GM18505 (cell line): Measurements from ENCODE around the gene SERPINH1.
A peak's percentile ranks its signal among the peaks of the same experiment; 100 is the strongest.
"Not testable (repeated sequence)": the region's sequence is repeated elsewhere in the genome, so short reads cannot be mapped to it uniquely, and the experiment has no call there.

Source experiments
- ATAC-seq: cut with Tn5 transposase; IDR thresholded peaks from one replicate; pipeline ENCODE4 v1.9.1; 2021; ENCODE audit not compliant: unreplicated experiment
- POLR2A ChIP-seq: IDR thresholded peaks from 4 replicates; pipeline ENCODE4 v1.6.1; 2011; ENCODE audit warnings: borderline replicate concordance; ENCODE audit not compliant: insufficient read depth, insufficient read length; ENCODE audit errors: extremely low read depth

The SERPINH1 gene

DNA sequence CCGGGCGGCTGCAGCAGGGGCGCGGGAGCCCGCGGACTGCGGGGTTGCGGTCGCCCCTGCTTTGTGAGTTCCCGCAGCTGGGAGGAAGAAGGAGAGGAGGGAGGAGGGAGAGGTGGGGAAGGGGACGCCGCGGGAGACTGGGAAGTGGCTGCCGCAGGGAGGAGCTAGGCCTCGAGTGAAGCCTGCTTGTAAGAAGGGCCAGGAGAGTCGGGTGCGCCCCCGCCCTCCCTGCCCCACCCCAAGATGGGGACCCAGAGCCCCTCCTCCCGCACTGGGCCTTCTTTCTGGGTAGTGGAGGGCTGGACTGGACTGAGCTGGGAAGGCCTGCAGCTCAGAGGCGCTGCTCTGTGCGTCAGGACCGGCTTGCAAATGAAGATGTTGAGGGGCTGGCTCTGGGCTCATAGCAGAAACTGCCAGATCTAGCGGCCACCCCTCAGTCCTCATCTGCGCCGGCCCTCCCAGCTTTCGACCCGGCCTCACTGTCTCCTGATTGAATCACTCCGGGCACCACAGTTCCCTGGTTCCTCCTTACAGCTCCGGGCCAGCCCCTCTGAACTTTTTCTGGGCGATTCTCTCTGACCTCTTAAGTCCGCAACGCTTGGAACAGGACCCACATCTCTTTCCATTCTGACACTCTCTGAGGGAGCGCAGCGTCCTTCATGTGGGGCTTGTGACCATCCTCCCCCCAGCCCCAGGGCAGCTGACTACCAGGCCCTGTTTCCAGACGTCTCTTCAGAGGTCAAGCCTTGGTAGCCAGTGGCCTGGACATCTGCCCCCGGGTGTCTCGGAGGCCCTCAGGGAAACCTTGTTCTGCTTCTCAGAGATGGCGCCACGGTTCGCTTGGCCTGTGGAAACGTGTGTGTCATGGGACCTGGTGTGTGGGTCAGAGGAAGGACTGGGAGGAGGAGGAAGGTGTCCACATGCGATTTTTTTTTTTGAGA, 21.9 kb downstream of the SERPINH1 start:
- no peak for TF ChIP-seq POLR2A
- ATAC-seq: peak; percentile 14

DNA sequence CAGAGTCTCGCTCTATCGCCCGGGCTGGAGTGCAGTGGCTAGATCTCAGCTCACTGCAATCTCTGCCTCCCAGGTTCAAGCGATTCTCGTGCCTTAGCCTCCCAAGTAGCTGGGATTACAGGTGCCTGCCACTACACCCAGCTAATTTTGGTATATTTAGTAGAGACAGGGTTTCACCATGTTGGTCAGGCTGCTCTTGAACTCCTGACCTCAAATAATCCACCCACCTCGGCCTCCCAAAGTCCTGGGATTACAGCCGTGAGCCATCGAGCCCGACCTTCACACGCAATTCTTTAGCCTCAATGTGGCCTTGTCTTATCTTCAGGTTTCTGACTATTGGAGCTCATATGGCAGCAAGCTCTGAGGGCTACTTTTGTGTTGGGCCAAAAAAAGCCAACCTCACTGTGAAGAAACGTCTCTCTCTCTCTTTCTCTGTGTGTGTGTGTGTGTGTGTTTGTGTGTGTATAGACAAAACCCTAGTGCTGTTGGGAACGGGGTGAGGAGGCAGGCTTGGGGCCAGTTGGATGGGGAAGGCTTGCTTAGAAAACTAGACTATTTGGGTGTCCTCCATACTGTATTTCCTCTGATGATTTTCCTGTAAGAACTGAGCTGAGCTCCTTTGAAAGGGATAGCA, 22.7 kb downstream of the SERPINH1 start:
- not testable (repeated sequence) for ATAC-seq

GRCh38 chr11:75585293-75585670, 23.2 kb downstream of the SERPINH1 start:
- TF ChIP-seq POLR2A: no peak
- no peak for ATAC-seq

GRCh38 chr11:75586395-75586794, 24.3 kb downstream of the SERPINH1 start:
- no peak for TF ChIP-seq POLR2A
- ATAC-seq: no peak

DNA sequence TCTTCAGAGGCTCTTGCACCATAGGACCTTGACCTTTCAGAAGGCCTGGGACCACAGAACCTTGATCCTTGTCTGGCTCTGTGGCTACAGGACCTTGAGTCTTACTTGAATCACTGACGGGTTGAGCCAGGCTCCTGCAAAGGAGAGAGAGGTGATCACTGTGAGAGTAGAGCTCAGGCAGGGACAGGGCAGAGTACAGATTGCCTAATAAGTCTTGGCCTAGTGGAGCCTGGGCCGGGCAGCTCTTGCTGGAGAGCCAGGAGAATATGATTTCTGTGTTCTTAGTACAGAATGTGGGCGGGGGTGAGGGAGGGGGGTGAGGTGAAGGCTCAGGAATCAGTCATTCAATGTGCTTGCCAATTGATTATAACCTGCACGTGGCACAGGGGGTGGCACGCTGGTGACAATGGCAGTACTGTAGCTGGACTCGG, 26.0 kb downstream of the SERPINH1 start:
- no peak for ATAC-seq
- TF ChIP-seq POLR2A: no peak

DNA sequence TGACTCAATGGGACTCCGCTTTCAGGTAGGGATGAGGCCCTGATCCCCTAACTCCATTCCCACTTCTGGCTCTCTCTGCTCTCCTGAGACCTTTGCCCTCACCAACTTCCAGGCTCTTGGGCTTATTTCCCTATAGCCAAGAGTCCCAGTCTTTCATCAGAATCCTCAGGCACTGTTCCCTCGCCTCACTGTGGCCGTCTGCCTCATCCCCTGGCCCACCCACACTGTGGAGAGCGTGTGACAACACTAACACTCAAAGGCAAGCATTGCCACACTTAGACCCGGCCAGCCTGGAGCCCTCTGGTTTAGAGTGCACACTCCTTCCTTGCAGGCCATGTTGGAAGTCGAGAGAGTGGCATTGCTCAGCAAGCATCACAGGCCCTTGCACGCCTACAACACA, 27.0 kb downstream of the SERPINH1 start:
- ATAC-seq: no peak
- no peak for TF ChIP-seq POLR2A

DNA sequence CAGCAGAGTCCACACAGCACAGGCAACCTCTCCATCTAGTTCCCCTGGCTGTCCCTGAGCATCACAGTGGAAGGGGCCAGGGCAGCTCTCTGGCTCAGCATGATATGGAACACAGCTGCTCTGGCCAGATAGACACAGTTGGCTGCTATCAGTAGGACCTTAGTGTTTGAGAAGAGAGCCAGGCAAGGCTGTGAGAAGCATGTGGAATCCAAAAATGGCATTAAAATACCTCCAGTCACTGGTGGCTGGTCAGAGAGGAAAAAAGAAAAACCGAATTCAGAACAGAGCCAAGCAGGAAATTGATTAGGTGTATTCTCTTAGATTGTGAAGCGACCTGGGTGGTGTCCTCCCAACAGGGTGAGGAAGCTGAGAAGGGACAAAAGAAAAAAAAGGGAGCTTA, 27.9 kb downstream of the SERPINH1 start:
- TF ChIP-seq POLR2A: no peak
- no peak for ATAC-seq

- ATAC-seq: no peak
- no peak for TF ChIP-seq POLR2A
These were observed 29.3 kb downstream of the SERPINH1 start for GRCh38 chr11:75591371-75591770.

GRCh38 chr11:75591966-75592365, 29.9 kb downstream of the SERPINH1 start:
- no peak for TF ChIP-seq POLR2A
- ATAC-seq: no peak

DNA sequence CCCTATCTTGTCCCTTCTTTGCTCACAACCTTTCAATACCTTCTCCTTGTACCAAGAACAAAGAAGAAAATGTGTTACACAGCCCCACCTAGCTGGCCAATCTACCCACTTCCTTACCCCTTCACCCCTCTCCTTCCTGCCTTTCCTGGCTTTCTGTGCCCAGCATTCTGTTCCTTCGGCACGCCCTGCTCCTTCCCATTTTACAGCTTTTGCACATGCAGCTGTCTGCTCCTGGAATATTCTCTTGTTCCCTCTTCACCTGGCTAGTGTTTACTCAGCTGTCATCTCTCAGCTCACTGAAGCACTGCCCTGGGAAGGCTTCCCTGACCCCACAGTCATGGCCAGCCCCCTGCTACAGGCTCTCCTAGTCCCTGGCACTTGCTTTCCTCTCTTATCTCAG, 30.7 kb downstream of the SERPINH1 start:
- ATAC-seq: no peak
- TF ChIP-seq POLR2A: no peak

GRCh38 chr11:75593286-75593915, 31.3 kb downstream of the SERPINH1 start:
- no peak for ATAC-seq
- no peak for TF ChIP-seq POLR2A

- no peak for ATAC-seq
- no peak for TF ChIP-seq POLR2A
These were observed 32.2 kb downstream of the SERPINH1 start for GRCh38 chr11:75594211-75594610.

DNA sequence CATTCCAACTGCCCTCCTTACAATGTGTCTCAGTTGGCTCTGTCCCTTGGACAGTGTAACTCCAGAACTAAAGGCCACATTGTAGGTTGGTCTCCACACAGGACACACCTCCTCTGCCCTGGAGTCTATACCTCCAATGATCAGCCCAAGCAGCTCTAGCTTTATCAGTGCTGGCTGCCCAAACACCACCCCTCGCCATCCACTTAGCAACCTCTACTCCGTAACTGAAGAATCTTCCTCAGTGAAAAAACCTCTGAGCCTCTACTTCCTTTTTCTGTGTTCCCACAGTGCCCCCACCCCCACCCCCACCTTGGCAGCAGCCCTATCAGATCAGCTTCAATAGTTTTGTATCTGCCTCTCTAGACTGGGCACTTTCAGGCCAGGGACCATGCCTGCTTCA, 33.4 kb downstream of the SERPINH1 start:
- TF ChIP-seq POLR2A: no peak
- ATAC-seq: no peak

DNA sequence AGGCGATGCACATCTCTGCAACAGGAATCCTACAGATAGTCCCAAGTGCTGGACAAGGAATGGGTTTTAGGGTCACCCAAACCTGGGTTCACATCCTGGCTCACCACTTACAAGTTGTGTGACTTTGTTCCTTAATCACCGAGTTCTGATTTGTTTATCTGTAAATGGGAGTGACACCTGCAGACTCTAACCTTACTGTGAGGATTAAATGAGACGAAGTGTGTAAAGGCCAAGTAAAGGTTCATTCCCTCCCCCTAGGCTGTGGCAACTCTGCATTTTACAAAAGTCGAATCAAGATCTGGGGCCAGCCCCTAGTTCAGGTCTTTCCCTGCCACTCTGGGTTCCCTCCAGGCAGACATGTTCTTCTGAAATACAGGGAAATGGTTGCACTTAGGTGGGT, 34.9 kb downstream of the SERPINH1 start:
- no peak for ATAC-seq
- TF ChIP-seq POLR2A: no peak
